SK-N-SH treated with all-trans-retinoic acid at 6 μM for 48 hours (cell line): ENCODE results near the gene SEMA5B.
A peak's percentile ranks its signal among the peaks of the same experiment; 100 is the strongest.

Experiments used
- ATAC-seq: fragments of 200-7000 bp; cut with Tn5 transposase; 3 replicates; pipeline ENCODE4 v1.9.1; 2020; ENCODE audit warnings: mild to moderate bottlenecking, moderate library complexity
- ARNTL ChIP-seq: fragments of 450-650 bp; formaldehyde crosslinking; IDR thresholded peaks from 2 replicates; pipeline ENCODE4 v1.5.0; 2020; ENCODE audit warnings: low read depth, mild to moderate bottlenecking, moderate library complexity, borderline replicate concordance
- BACH2 ChIP-seq: fragments of 250-450 bp; sonication (Bioruptor Pico); IDR thresholded peaks from 2 replicates; pipeline ENCODE4 v1.9.0; 2021; ENCODE audit warnings: mild to moderate bottlenecking, borderline replicate concordance
- CREB5 ChIP-seq: fragments of 250-450 bp; sonication (Bioruptor Pico); IDR thresholded peaks from 2 replicates; pipeline ENCODE4 v1.5.1; 2020; ENCODE audit warnings: low read depth, mild to moderate bottlenecking, moderate library complexity
- CSDC2 ChIP-seq: fragments of 250-450 bp; sonication (Bioruptor Pico); IDR thresholded peaks from 2 replicates; pipeline ENCODE4 v1.5.0; 2020; ENCODE audit warnings: mild to moderate bottlenecking, moderate library complexity
- ESRRG ChIP-seq: fragments of 250-450 bp; sonication (Bioruptor Pico); IDR thresholded peaks from 2 replicates; pipeline ENCODE4 v1.6.1; 2021; ENCODE audit warnings: mild to moderate bottlenecking
- GLIS3 ChIP-seq: fragments of 250-450 bp; sonication (Bioruptor Pico); IDR thresholded peaks from 2 replicates; pipeline ENCODE4 v1.5.0; 2020; ENCODE audit warnings: mild to moderate bottlenecking, moderate library complexity
- ISL1 ChIP-seq: fragments of 250-450 bp; sonication (Bioruptor Pico); IDR thresholded peaks from 2 replicates; pipeline ENCODE4 v2.1.2; 2022; ENCODE audit warnings: mild to moderate bottlenecking, moderate library complexity
- OSR1 ChIP-seq: fragments of 250-450 bp; sonication (Bioruptor Pico); IDR thresholded peaks from 2 replicates; pipeline ENCODE4 v1.8.0; 2022; ENCODE audit warnings: moderate library complexity, mild to moderate bottlenecking, inconsistent platforms
- PPARA ChIP-seq: fragments of 250-450 bp; sonication (Bioruptor Pico); IDR thresholded peaks from 2 replicates; pipeline ENCODE4 v1.5.0; 2020; ENCODE audit warnings: mild to moderate bottlenecking, borderline replicate concordance
- SNAI2 ChIP-seq: fragments of 250-450 bp; sonication (Bioruptor Pico); IDR thresholded peaks from 2 replicates; pipeline ENCODE4 v1.5.0; 2020; ENCODE audit warnings: mild to moderate bottlenecking, moderate library complexity
- TCF4 ChIP-seq: fragments of 250-450 bp; sonication (Bioruptor Pico); IDR thresholded peaks from 2 replicates; pipeline ENCODE4 v1.8.0; 2021; ENCODE audit warnings: mild to moderate bottlenecking, moderate library complexity, borderline replicate concordance
- TOX ChIP-seq: fragments of 250-450 bp; sonication (Bioruptor Pico); IDR thresholded peaks from 2 replicates; pipeline ENCODE4 v1.8.0; 2021; ENCODE audit warnings: mild to moderate bottlenecking, moderate library complexity, borderline replicate concordance
- TSHZ2 ChIP-seq: fragments of 250-450 bp; sonication (Bioruptor Pico); IDR thresholded peaks from 2 replicates; pipeline ENCODE4 v1.5.0; 2020; ENCODE audit warnings: mild to moderate bottlenecking, moderate library complexity
- ZC3H10 ChIP-seq: fragments of 250-450 bp; sonication (Bioruptor Pico); IDR thresholded peaks from 2 replicates; pipeline ENCODE4 v1.5.1; 2021; ENCODE audit warnings: mild to moderate bottlenecking, moderate library complexity
- ZFP3 ChIP-seq: fragments of 250-450 bp; sonication (Bioruptor Pico); IDR thresholded peaks from 2 replicates; pipeline ENCODE4 v1.5.0; 2020; ENCODE audit warnings: mild to moderate bottlenecking, moderate library complexity
- ZFP30 ChIP-seq: fragments of 450-650 bp; formaldehyde crosslinking; IDR thresholded peaks from 2 replicates; pipeline ENCODE4 v1.5.0; 2022; ENCODE audit warnings: mild to moderate bottlenecking, moderate library complexity
- ZNF565 ChIP-seq: fragments of 450-650 bp; formaldehyde crosslinking; conservative IDR thresholded peaks from 2 replicates; pipeline ENCODE4 v1.5.0; 2020; ENCODE audit warnings: low read depth, mild to moderate bottlenecking, moderate library complexity
- ZNF70 ChIP-seq: fragments of 450-650 bp; formaldehyde crosslinking; IDR thresholded peaks from 2 replicates; pipeline ENCODE4 v1.5.0; 2020; ENCODE audit warnings: mild to moderate bottlenecking, moderate library complexity
- ZNF8 ChIP-seq: fragments of 450-650 bp; formaldehyde crosslinking; IDR thresholded peaks from 2 replicates; pipeline ENCODE4 v1.5.0; 2020; ENCODE audit warnings: mild to moderate bottlenecking, moderate library complexity
- TF ChIP-seq, protein P1 (sequence below): fragments of 250-450 bp; sonication (Bioruptor Pico); IDR thresholded peaks from 2 replicates; pipeline ENCODE4 v1.8.0; 2021; ENCODE audit warnings: low read depth, mild to moderate bottlenecking, moderate library complexity, borderline replicate concordance
- TF ChIP-seq, protein P2 (sequence below): fragments of 250-450 bp; sonication (Bioruptor Pico); IDR thresholded peaks from 2 replicates; pipeline ENCODE4 v1.8.0; 2020; ENCODE audit warnings: mild to moderate bottlenecking, moderate library complexity, borderline replicate concordance
- TF ChIP-seq, protein P3 (sequence below): fragments of 250-450 bp; sonication (Bioruptor Pico); IDR thresholded peaks from 2 replicates; pipeline ENCODE4 v1.5.1; 2021; ENCODE audit warnings: mild to moderate bottlenecking, moderate library complexity

The SEMA5B gene

DNA sequence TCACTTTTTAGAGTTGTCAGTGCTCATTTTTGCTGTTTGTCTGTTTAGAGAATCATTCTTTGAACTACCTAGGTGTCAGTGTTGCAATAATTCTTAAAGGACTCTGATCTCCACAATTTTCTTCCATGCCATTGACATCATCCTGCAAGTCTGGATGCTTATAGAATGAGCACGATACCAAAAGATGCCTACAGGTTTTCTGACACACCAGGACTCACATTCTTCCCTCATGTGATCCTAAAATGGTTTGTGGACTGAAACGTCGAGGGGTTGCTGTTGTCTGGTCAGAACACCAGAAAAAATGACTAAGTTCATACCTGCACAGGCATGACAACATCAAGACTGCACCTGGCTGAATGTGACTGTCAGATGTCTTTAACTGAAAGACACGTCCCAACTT, 95.9 kb downstream of the SEMA5B start:
- TF ChIP-seq, protein P1, sequence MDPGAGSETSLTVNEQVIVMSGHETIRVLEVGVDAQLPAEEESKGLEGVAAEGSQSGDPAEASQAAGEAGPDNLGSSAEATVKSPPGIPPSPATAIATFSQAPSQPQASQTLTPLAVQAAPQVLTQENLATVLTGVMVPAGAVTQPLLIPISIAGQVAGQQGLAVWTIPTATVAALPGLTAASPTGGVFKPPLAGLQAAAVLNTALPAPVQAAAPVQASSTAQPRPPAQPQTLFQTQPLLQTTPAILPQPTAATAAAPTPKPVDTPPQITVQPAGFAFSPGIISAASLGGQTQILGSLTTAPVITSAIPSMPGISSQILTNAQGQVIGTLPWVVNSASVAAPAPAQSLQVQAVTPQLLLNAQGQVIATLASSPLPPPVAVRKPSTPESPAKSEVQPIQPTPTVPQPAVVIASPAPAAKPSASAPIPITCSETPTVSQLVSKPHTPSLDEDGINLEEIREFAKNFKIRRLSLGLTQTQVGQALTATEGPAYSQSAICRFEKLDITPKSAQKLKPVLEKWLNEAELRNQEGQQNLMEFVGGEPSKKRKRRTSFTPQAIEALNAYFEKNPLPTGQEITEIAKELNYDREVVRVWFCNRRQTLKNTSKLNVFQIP, result no peak
- TF ChIP-seq ARNTL (no peak), ZC3H10 (no peak), TCF4 (CRISPR knock-in tag) (no peak), GLIS3 (CRISPR knock-in tag) (no peak), CREB5 (no peak), TOX (no peak), ISL1 (CRISPR knock-in tag) (no peak), CSDC2 (CRISPR knock-in tag) (no peak), SNAI2 (CRISPR knock-in tag) (no peak), ZFP30 (CRISPR knock-in tag) (no peak), ESRRG (CRISPR knock-in tag) (no peak)
- ATAC-seq, result no peak

GRCh38 chr3:122930063-122930997, 97.2 kb downstream of the SEMA5B start:
- peak; percentile 57 for ATAC-seq
- TF ChIP-seq ZC3H10 (no peak), ZNF70 (CRISPR knock-in tag) (peak; percentile 49; the same call in 1 of the 2 replicates), TCF4 (CRISPR knock-in tag) (0 out of 2 replicates have a peak, but pooled peaks have one; percentile 22)

GRCh38 chr3:122929188-122930062, 98.1 kb downstream of the SEMA5B start:
- TF ChIP-seq TCF4 (CRISPR knock-in tag) (no peak), ARNTL (no peak), BACH2 (CRISPR knock-in tag) (no peak), ZNF565 (no peak), OSR1 (CRISPR knock-in tag) (no peak), CSDC2 (CRISPR knock-in tag) (no peak), ZFP3 (CRISPR knock-in tag) (no peak), PPARA (CRISPR knock-in tag) (no peak), TOX (no peak), CREB5 (no peak), TSHZ2 (CRISPR knock-in tag) (no peak), ZFP30 (CRISPR knock-in tag) (no peak), ZNF8 (CRISPR knock-in tag) (no peak), GLIS3 (CRISPR knock-in tag) (no peak), ESRRG (CRISPR knock-in tag) (no peak), ZC3H10 (no peak), SNAI2 (CRISPR knock-in tag) (no peak)
- TF ChIP-seq, protein P2, sequence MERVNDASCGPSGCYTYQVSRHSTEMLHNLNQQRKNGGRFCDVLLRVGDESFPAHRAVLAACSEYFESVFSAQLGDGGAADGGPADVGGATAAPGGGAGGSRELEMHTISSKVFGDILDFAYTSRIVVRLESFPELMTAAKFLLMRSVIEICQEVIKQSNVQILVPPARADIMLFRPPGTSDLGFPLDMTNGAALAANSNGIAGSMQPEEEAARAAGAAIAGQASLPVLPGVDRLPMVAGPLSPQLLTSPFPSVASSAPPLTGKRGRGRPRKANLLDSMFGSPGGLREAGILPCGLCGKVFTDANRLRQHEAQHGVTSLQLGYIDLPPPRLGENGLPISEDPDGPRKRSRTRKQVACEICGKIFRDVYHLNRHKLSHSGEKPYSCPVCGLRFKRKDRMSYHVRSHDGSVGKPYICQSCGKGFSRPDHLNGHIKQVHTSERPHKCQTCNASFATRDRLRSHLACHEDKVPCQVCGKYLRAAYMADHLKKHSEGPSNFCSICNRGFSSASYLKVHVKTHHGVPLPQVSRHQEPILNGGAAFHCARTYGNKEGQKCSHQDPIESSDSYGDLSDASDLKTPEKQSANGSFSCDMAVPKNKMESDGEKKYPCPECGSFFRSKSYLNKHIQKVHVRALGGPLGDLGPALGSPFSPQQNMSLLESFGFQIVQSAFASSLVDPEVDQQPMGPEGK, result no peak
- TF ChIP-seq, protein P3, sequence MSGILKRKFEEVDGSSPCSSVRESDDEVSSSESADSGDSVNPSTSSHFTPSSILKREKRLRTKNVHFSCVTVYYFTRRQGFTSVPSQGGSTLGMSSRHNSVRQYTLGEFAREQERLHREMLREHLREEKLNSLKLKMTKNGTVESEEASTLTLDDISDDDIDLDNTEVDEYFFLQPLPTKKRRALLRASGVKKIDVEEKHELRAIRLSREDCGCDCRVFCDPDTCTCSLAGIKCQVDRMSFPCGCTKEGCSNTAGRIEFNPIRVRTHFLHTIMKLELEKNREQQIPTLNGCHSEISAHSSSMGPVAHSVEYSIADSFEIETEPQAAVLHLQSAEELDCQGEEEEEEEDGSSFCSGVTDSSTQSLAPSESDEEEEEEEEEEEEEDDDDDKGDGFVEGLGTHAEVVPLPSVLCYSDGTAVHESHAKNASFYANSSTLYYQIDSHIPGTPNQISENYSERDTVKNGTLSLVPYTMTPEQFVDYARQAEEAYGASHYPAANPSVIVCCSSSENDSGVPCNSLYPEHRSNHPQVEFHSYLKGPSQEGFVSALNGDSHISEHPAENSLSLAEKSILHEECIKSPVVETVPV, result no peak
- ATAC-seq, result peak; percentile 41; the same call in 2 of the 3 replicates
